WTC11 (cell line): ENCODE data around the gene CCNF. TPM values are rescaled to one million over a fixed set of nuclear protein-coding genes. Genes with fewer than 3 reads are reported as not detected.

Experiments used
- ATAC-seq: fragments of 200-7000 bp; cut with Tn5 transposase; 2 replicates; pipeline ENCODE4 v1.10.0; 2021; ENCODE audit warnings: mild to moderate bottlenecking, moderate library complexity
- CTCF ChIA-PET: fragments of 300-600 bp; sonication (Branson Sonifier 250); formaldehyde crosslinking; loops from one replicate; lab custom pipeline; 2021; ENCODE audit warnings: antibody characterized with exemption; lab: Charles Lee
- POLR2A ChIA-PET: fragments of 350-600 bp; sonication (Branson Sonifier 250); formaldehyde crosslinking; loops from one replicate; lab custom pipeline; 2021; ENCODE audit warnings: antibody characterized with exemption; lab: Charles Lee
- DNase-seq: peaks from one replicate; pipeline ENCODE4 v3.0.0; 2021; ENCODE audit warnings: low spot score
- H3K27ac Mint-ChIP-seq: 2 replicates; pipeline ENCODE4 v1.8.0; 2021; ENCODE audit warnings: mixed read lengths
- H3K27me3 Mint-ChIP-seq: 2 replicates; pipeline ENCODE4 v1.8.0; 2021; ENCODE audit warnings: low read depth, mild to moderate bottlenecking, moderate library complexity, mixed read lengths
- H3K36me3 Mint-ChIP-seq: 2 replicates; pipeline ENCODE4 v1.8.0; 2021; ENCODE audit warnings: mixed read lengths
- H3K4me1 Mint-ChIP-seq: 2 replicates; pipeline ENCODE4 v1.8.0; 2022; ENCODE audit warnings: mixed read lengths
- H3K4me3 Mint-ChIP-seq: 2 replicates; pipeline ENCODE4 v1.8.0; 2021; ENCODE audit warnings: mild to moderate bottlenecking, moderate library complexity, mixed read lengths
- H3K9me3 Mint-ChIP-seq: 2 replicates; pipeline ENCODE4 v1.8.0; 2021; ENCODE audit warnings: mixed read lengths
- ATF3 ChIP-seq: sonication (generic); formaldehyde crosslinking; conservative IDR thresholded peaks from 2 replicates; pipeline ENCODE4 v1.8.1; 2022; ENCODE audit warnings: mild to moderate bottlenecking, missing genetic modification reagents
- E2F1 ChIP-seq: sonication (generic); formaldehyde crosslinking; IDR thresholded peaks from 2 replicates; pipeline ENCODE4 v1.8.0; 2022; ENCODE audit warnings: mild to moderate bottlenecking, missing genetic modification reagents
- E2F5 ChIP-seq: sonication (generic); formaldehyde crosslinking; IDR thresholded peaks from 2 replicates; pipeline ENCODE4 v1.8.1; 2022; ENCODE audit warnings: mild to moderate bottlenecking, moderate library complexity, missing genetic modification reagents
- EMX1 ChIP-seq: fragments of 250-450 bp; sonication (Bioruptor Pico); IDR thresholded peaks from 2 replicates; pipeline ENCODE4 v1.8.0; 2021; ENCODE audit warnings: mild to moderate bottlenecking
- KAT7 ChIP-seq: sonication (generic); formaldehyde crosslinking; IDR thresholded peaks from 2 replicates; pipeline ENCODE4 v1.8.1; 2023; ENCODE audit warnings: missing genetic modification reagents, mild to moderate bottlenecking, borderline replicate concordance
- NR3C1 ChIP-seq: sonication (generic); formaldehyde crosslinking; conservative IDR thresholded peaks from 2 replicates; pipeline ENCODE4 v1.8.1; 2023; ENCODE audit warnings: low read depth, mild to moderate bottlenecking, missing genetic modification reagents
- PRRX2 ChIP-seq: fragments of 250-450 bp; sonication (Bioruptor Pico); IDR thresholded peaks from 2 replicates; pipeline ENCODE4 v1.8.0; 2021; ENCODE audit warnings: mild to moderate bottlenecking
- TEAD1 ChIP-seq: sonication (generic); formaldehyde crosslinking; IDR thresholded peaks from 2 replicates; pipeline ENCODE4 v1.8.0; 2022; ENCODE audit warnings: mild to moderate bottlenecking, missing genetic modification reagents
- USF2 ChIP-seq: sonication (generic); formaldehyde crosslinking; IDR thresholded peaks from 2 replicates; pipeline ENCODE4 v1.8.1; 2023; ENCODE audit warnings: mild to moderate bottlenecking, missing genetic modification reagents, moderate library complexity
- ZBTB43 ChIP-seq: sonication (generic); formaldehyde crosslinking; IDR thresholded peaks from 2 replicates; pipeline ENCODE4 v1.8.1; 2023; ENCODE audit warnings: mild to moderate bottlenecking, missing genetic modification reagents
- ZNF138 ChIP-seq: sonication (generic); formaldehyde crosslinking; conservative IDR thresholded peaks from 2 replicates; pipeline ENCODE4 v1.8.1; 2022; ENCODE audit warnings: mild to moderate bottlenecking, moderate library complexity, missing genetic modification reagents
- ZNF281 ChIP-seq: sonication (generic); formaldehyde crosslinking; IDR thresholded peaks from 2 replicates; pipeline ENCODE4 v1.8.0; 2023; ENCODE audit warnings: mild to moderate bottlenecking, missing genetic modification reagents
- ZNF317 ChIP-seq: sonication (generic); formaldehyde crosslinking; IDR thresholded peaks from 2 replicates; pipeline ENCODE4 v1.8.1; 2023; ENCODE audit warnings: low read depth, mild to moderate bottlenecking, moderate library complexity, missing genetic modification reagents, borderline replicate concordance
- ZNF532 ChIP-seq: fragments of 250-450 bp; sonication (Bioruptor Pico); IDR thresholded peaks from 2 replicates; pipeline ENCODE4 v1.9.0; 2021; ENCODE audit warnings: mild to moderate bottlenecking, borderline replicate concordance
- total RNA-seq: library from RNA; stranded (reverse); gene quantifications from 3 replicates; pipeline ENCODE4 v1.2.3, GENCODE V29; 2021

CCNF gene
- total RNA-seq, 1 experiment from 2014 or later: 65.7 TPM

GRCh38 chr16:2443555-2443954, 14.3 kb downstream of the CCNF start:
- ChIA-PET POLR2A (no interaction called here), CTCF (interaction anchor here (1.0 kb wide), 1 partner anchor 249 kb away, joined by 3 read pairs; no protein-coding TSS in a partner anchor)
- H3K4me3 Mint-ChIP-seq: no peak overlapping the region
- peaks cover 71% of the 10 kb centered on the region for H3K36me3 Mint-ChIP-seq
- no peaks in the 10 kb centered on the region for H3K4me1 Mint-ChIP-seq
- TF ChIP-seq E2F1 (CRISPR knock-in tag) (no peak), KAT7 (CRISPR knock-in tag) (no peak), ZBTB43 (no peak), E2F5 (no peak), ZNF532 (CRISPR knock-in tag) (no peak), ZNF317 (CRISPR knock-in tag) (no peak), ATF3 (no peak)
- H3K9me3 Mint-ChIP-seq: no peaks in the 10 kb centered on the region
- H3K27me3 Mint-ChIP-seq: no peaks in the 10 kb centered on the region
- DNase-seq (no peak), ATAC-seq (no peak)
- H3K27ac Mint-ChIP-seq: no peak overlapping the region

- H3K9me3 Mint-ChIP-seq: no peaks in the 10 kb centered on the region
Observed at GRCh38 chr16:2447920-2448583, 18.8 kb downstream of the CCNF start.

GRCh38 chr16:2449118-2449517, 19.9 kb downstream of the CCNF start:
- ATAC-seq (no peak), DNase-seq (no peak)
- no peaks in the 10 kb centered on the region for H3K4me1 Mint-ChIP-seq
- POLR2A ChIA-PET: no interaction called here
- no peak overlapping the region for H3K4me3 Mint-ChIP-seq
- no peaks in the 10 kb centered on the region for H3K9me3 Mint-ChIP-seq
- no peak overlapping the region for H3K27ac Mint-ChIP-seq
- peaks cover 73% of the 10 kb centered on the region for H3K36me3 Mint-ChIP-seq
- no peaks in the 10 kb centered on the region for H3K27me3 Mint-ChIP-seq
- CTCF ChIA-PET: no interaction called here
- TF ChIP-seq TEAD1 (CRISPR knock-in tag) (no peak), NR3C1 (no peak), EMX1 (CRISPR knock-in tag) (no peak), ZNF281 (CRISPR knock-in tag) (no peak), ZNF532 (CRISPR knock-in tag) (no peak)

More at GRCh38 chr16:2447920-2448583, 18.8 kb downstream of the CCNF start:
- no peak overlapping the region for H3K4me3 Mint-ChIP-seq
- TF ChIP-seq ZNF138 (CRISPR knock-in tag) (no peak), USF2 (CRISPR knock-in tag) (no peak), PRRX2 (CRISPR knock-in tag) (no peak)
- no peak for DNase-seq
- no peaks in the 10 kb centered on the region for H3K4me1 Mint-ChIP-seq
- ChIA-PET CTCF (no interaction called here), POLR2A (no interaction called here)
- no peak for ATAC-seq
- peaks cover 72% of the 10 kb centered on the region for H3K36me3 Mint-ChIP-seq
- no peak overlapping the region for H3K27ac Mint-ChIP-seq
- H3K27me3 Mint-ChIP-seq: no peaks in the 10 kb centered on the region
